AG10803 (cell line): ENCODE measurements around the gene FUT8.

ENCODE experiments used
- DNase-seq: peaks from one replicate; pipeline ENCODE4 v3.0.0; 2010; ENCODE audit warnings: low read depth
- H3K4me3 ChIP-seq: 2 replicates; pipeline ENCODE4 v1.5.1; 2011; ENCODE audit warnings: mild to moderate bottlenecking, low read length, control low read depth
- CTCF ChIP-seq: conservative IDR thresholded peaks from 2 replicates; pipeline ENCODE4 v1.5.1; 2011; ENCODE audit warnings: mild to moderate bottlenecking, low read length, control low read depth, inconsistent platforms

Gene FUT8

GRCh38 chr14:65470404-65470880 lies 57.9 kb downstream of the FUT8 start:
- no peak overlapping the region for H3K4me3 ChIP-seq
- TF ChIP-seq CTCF, result no peak
- DNase-seq, result no peak

DNA sequence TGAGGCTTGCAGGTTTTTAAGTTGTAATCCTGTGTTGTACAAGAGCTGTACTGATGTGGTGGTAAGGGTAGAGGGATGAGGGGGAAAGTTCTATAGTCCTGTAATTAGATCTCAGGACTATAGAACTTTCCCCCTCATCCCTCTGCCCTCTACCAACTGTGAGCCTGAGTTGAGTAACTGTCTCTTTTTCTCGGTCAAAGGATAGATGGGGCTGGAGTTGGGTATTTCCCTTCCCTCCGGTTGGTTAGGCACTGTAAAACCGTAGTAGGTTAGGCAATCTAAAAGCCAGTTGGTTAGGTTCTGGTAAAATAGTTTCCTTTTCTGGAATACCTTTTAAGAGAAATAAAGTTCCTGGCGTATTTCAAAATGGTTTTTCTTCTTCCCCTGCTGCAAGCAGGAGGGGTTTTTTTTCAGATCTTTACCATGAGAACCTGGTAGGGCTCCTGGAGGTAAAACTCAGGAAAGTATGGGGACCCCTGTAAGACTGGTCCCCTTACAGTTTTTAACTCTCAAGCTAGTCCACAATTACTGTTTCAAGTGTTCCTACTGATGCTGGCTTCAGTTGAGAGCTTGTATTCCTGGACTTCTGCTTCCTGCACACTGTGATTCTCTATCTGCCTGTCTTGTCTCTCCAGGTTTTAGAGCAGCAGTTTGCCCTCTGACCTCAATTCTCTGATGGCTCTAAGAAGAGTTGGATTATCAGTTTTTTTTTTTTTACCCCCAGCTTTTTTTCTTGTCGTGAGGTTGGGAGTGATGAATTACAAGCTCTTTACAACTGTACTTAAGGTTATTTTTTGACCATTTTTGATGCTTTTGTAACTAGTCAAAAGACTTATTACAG lies 58.7 kb downstream of the FUT8 start:
- H3K4me3 ChIP-seq, result no peak overlapping the region
- DNase-seq, result no peak
- no peak for TF ChIP-seq CTCF

DNA sequence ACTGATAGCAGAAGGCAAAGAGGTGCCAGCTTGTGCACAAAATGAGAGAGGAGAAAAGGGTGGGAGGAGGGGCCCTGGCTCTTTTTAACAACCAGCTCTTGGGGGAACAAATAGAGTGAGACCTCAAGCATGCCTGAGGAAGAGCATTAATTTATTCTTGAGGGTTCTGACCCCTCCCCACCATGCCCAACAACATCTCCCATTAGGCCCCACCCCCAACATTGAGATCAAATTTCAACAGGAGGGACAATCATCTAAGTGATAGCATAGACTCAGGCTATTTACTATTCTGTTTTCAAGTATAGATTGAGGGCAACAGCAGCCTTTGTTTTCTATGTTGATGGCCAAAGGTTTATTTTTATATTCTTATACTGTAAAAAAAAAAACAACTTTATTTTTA lies 59.7 kb downstream of the FUT8 start:
- TF ChIP-seq CTCF, result no peak
- no peak for DNase-seq

GRCh38 chr14:65476273-65476941 lies 63.9 kb downstream of the FUT8 start:
- no peak overlapping the region for H3K4me3 ChIP-seq
- DNase-seq, result no peak
- TF ChIP-seq CTCF, result no peak

More for the DNA sequence above, 59.7 kb downstream of the FUT8 start:
- no peak overlapping the region for H3K4me3 ChIP-seq

- no peak for DNase-seq
- TF ChIP-seq CTCF, result no peak
- H3K4me3 ChIP-seq, result no peak overlapping the region
Measured at GRCh38 chr14:65476942-65477318, 64.4 kb downstream of the FUT8 start.

DNA sequence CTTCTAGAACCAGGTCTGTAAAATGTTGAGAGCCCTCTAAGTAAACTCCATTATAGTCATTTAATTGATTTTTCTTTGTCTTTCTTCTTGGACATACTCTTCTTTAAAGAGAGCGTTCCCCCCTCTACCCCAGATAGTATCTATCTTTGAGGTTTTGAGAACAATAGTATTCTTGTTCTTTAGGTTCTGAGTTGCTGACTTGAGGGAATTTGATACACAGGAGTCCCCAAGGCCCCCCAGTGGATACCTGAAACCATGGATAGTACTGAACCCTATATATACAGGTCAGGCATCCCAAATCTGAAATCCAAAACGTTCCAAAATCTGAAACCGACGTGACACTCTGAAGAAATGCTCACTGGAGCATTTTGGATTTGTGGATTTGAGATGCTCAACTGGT lies 65.5 kb downstream of the FUT8 start:
- no peak for DNase-seq
- no peak for TF ChIP-seq CTCF
- no peak overlapping the region for H3K4me3 ChIP-seq

- no peak for TF ChIP-seq CTCF
- no peak overlapping the region for H3K4me3 ChIP-seq
- DNase-seq, result peak; percentile 52
Measured at GRCh38 chr14:65478596-65478995, 66.1 kb downstream of the FUT8 start.
